Measurements from ENCODE around the gene NKAIN2. TPM values are rescaled to one million over a fixed set of nuclear protein-coding genes. Genes with fewer than 3 reads are reported as not detected.

The NKAIN2 gene
- total RNA-seq, 2 experiments from 2014 or later = not detected

DNA sequence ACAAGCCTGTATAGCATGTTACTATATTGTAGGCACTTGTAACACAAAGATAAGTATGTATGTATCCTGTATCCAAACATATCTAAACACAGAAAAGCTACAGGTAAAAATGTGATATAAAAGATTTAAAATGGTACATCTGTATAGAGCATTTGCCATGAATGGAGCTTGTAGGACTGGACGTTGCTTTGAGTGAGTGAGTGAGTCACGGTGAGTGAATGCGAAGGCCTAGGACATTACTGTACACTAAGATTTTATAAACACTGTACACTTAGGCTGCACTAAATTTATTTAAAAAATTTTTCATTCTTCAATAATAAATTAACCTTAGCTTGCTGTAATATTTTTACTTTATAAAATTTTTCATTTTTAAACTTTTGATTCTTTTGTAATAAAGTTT lies 136.9 kb downstream of the NKAIN2 start:
- ChIA-PET CTCF (no interaction called here), POLR2A (no interaction called here)
- H3K27ac Mint-ChIP-seq = no peak overlapping the region
- H3K9me3 Mint-ChIP-seq (ENCODE audit: low read depth) = no peaks in the 10 kb centered on the region
- no peak overlapping the region for H3K4me3 Mint-ChIP-seq
- no peak for DNase-seq
- intact Hi-C loops (cut with DNase I, micrococcal nuclease) = no loop called here
- no peaks in the 10 kb centered on the region for H3K27me3 Mint-ChIP-seq
- ATAC-seq = no peak
- H3K4me1 Mint-ChIP-seq = no peaks in the 10 kb centered on the region
- H3K36me3 Mint-ChIP-seq (ENCODE audit: low read depth) = no peaks in the 10 kb centered on the region

DNA sequence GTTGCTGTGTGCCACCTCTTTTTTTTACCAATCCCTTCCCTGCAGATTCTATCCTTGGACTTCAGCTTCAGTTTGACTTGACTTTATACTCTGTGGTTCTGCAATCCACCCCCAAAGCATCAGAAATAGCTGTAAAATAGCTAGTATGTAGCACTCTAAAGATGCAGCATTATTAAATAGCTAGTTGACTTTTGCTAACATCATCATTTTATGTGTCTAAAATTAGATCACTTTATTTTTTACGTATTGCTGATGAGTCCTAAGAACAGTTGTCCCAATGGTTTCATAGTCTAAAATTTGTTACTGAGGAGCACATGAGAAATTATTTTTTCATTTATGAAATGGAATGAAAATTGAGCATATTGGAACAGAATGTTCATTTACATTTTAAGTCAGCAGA lies 138.2 kb downstream of the NKAIN2 start:
- ChIA-PET POLR2A (no interaction called here), CTCF (interaction anchor here (1.3 kb wide), 1 partner anchor 8 kb away, joined by 4 read pairs; no protein-coding TSS in a partner anchor)
- Mint-ChIP-seq H3K27ac (no peak overlapping the region), H3K4me1 (no peaks in the 10 kb centered on the region), H3K9me3 (ENCODE audit: low read depth) (no peaks in the 10 kb centered on the region), H3K4me3 (no peak overlapping the region), H3K27me3 (no peaks in the 10 kb centered on the region), H3K36me3 (ENCODE audit: low read depth) (no peaks in the 10 kb centered on the region)
- intact Hi-C loops (cut with DNase I, micrococcal nuclease) = no loop called here
- DNase-seq (no peak), ATAC-seq (no peak)

DNA sequence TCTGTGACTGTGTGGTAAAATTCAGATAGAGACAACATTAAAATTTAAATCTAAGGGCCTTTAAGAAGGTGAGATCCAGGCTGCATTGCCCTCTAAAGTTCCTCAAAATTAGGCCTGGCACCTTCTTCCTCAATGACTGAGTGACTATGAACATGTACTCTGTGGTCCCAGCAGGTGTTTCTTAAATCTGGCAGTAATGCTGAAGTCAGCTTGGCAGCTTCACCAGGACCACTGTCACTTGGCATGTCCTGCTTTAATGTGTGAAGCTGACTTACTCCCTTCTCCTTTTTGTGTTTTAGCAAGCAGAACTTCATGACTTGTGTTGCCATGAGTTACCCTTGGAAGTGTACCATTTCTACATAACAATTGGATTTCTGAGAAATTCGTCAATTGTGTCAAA lies 141.7 kb downstream of the NKAIN2 start:
- H3K27me3 Mint-ChIP-seq = no peaks in the 10 kb centered on the region
- no peak overlapping the region for H3K4me3 Mint-ChIP-seq
- DNase-seq (no peak), ATAC-seq (no peak)
- no peaks in the 10 kb centered on the region for H3K36me3 Mint-ChIP-seq (ENCODE audit: low read depth)
- CTCF ChIA-PET = no interaction called here
- H3K4me1 Mint-ChIP-seq = no peaks in the 10 kb centered on the region
- intact Hi-C loops (cut with DNase I, micrococcal nuclease) = no loop called here
- no peak overlapping the region for H3K27ac Mint-ChIP-seq
- POLR2A ChIA-PET = no interaction called here
- H3K9me3 Mint-ChIP-seq (ENCODE audit: low read depth) = peaks cover 7% of the 10 kb centered on the region

DNA sequence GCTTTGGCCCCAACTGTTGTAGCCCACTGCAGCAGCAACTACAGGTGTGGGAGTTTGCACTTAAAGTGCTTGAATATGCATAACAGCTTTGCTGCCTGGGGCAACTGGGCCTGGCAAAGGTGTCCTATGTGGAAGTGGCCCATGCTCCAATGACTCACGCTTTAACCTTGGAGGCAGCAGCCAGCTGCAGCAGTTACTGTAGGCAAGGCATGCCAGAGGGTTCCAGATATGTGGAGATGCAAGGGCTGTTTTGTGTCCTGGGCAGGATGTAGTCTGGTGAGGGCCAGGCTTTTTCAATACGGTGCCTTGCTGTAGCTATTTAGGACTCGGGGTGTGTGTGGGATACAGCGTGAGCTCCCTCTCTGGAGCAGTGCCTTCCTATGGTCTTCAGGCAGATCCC lies 150.3 kb downstream of the NKAIN2 start:
- ATAC-seq (no peak), DNase-seq (no peak)
- ChIA-PET POLR2A (no interaction called here), CTCF (interaction anchor here (0.7 kb wide), 1 partner anchor 10 kb away, joined by 3 read pairs; no protein-coding TSS in a partner anchor)
- Mint-ChIP-seq H3K36me3 (ENCODE audit: low read depth) (no peaks in the 10 kb centered on the region), H3K4me3 (no peak overlapping the region), H3K9me3 (ENCODE audit: low read depth) (peaks cover 14% of the 10 kb centered on the region), H3K4me1 (no peaks in the 10 kb centered on the region), H3K27ac (no peak overlapping the region), H3K27me3 (no peaks in the 10 kb centered on the region)
- intact Hi-C loops (cut with DNase I, micrococcal nuclease) = no loop called here

DNA sequence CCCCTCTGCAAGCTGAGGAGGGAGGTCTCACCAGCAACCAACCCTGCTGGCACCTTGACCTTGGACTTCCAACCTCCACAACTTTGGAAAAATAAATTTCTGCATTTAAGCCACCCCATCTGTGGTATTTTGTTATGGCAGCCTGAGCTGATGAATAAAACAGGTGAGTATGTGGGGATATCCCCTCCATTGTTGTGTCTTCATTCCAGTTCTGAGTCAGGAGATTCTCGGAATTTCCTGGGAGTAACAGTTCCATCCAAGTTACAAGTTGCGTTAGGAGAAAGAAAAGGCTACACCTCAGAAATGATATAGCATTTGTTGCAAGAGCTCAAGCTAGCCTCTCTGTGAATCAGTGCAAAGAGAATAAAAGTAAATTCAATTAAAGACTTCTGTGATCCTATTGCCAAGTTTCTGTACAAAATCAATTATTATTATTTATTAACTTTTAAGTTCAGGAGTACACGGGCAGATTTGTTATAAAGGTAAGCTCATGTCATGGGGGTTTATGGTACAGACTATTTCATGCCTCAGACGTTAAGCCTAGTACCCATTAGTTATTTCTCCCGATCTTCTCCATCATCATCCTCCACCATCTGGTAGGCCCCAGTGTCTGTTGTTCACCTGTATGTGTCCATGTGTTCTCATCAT lies 153.0 kb downstream of the NKAIN2 start:
- Mint-ChIP-seq H3K4me3 (no peak overlapping the region), H3K27me3 (no peaks in the 10 kb centered on the region), H3K36me3 (ENCODE audit: low read depth) (no peaks in the 10 kb centered on the region), H3K9me3 (ENCODE audit: low read depth) (peaks cover 6% of the 10 kb centered on the region), H3K4me1 (no peaks in the 10 kb centered on the region), H3K27ac (no peak overlapping the region)
- POLR2A ChIA-PET = no interaction called here
- ATAC-seq (no peak), DNase-seq (no peak)
- intact Hi-C loops (cut with DNase I, micrococcal nuclease) = no loop called here
- CTCF ChIA-PET = no interaction called here

DNA sequence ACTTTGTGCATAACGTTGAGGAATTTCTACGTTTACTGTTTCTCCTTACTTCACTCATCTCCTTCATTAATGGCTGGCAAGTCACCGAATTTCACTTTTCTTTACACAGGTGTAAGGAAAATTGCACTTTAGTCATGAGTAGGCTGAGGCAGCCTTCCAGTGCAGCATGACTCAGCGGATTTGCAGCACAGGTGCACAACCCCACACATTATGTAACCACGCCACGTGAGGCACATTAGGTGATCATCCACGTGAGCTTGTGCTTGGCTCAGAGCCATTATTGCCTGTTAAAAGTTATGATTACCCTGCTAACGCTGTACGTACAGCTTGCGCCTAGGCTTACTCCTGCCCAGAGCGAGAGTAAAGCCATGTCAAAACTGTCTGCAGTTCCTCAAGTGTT lies 158.8 kb downstream of the NKAIN2 start:
- no peaks in the 10 kb centered on the region for H3K9me3 Mint-ChIP-seq (ENCODE audit: low read depth)
- DNase-seq (no peak), ATAC-seq (no peak)
- no peak overlapping the region for H3K4me3 Mint-ChIP-seq
- H3K4me1 Mint-ChIP-seq = no peaks in the 10 kb centered on the region
- H3K27me3 Mint-ChIP-seq = no peaks in the 10 kb centered on the region
- intact Hi-C loops (cut with DNase I, micrococcal nuclease) = no loop called here
- no peaks in the 10 kb centered on the region for H3K36me3 Mint-ChIP-seq (ENCODE audit: low read depth)
- ChIA-PET POLR2A (no interaction called here), CTCF (no interaction called here)
- no peak overlapping the region for H3K27ac Mint-ChIP-seq

DNA sequence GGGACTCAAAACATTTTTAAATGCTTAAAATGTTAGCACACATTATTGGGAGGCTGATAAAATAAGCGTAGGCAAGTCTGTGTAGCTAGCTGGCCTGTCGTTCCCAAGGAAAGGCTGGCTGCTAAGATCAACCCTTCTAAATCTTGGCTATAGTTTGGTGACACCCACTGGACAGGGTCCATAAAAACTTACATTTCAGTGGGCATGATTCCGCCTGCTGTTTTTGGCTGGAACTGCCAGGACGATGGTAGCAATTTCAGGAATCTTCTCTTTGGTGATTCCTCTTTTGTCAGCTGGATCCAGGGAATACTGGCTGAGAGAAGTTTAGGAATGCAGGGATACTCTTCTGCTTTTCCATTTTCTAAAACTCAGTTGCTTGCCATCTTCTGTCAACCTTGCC lies 162.2 kb downstream of the NKAIN2 start:
- no peak overlapping the region for H3K4me3 Mint-ChIP-seq
- H3K27me3 Mint-ChIP-seq = no peaks in the 10 kb centered on the region
- intact Hi-C loops (cut with DNase I, micrococcal nuclease) = no loop called here
- H3K27ac Mint-ChIP-seq = no peak overlapping the region
- H3K4me1 Mint-ChIP-seq = no peaks in the 10 kb centered on the region
- POLR2A ChIA-PET = no interaction called here
- DNase-seq (no peak), ATAC-seq (no peak)
- CTCF ChIA-PET = no interaction called here
- H3K9me3 Mint-ChIP-seq (ENCODE audit: low read depth) = no peaks in the 10 kb centered on the region
- H3K36me3 Mint-ChIP-seq (ENCODE audit: low read depth) = no peaks in the 10 kb centered on the region

DNA sequence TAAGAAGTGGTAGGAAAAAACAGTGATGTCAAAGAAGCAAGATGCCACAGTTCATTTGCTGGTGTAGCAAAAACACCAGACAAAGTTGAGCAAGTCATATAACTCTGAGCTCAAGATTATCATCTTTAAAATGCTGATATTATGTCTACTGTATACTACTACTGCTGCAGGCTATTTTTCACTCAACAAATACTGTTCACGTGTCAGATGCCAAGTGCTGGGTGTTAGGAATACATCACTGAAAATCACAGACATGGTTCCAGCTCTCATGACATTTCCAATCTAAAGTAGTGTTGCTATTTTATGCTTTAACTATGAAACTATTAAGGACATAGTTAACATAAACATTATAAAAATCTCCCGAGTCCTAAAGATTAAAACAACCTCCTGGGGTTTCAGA lies 163.0 kb downstream of the NKAIN2 start:
- no peaks in the 10 kb centered on the region for H3K9me3 Mint-ChIP-seq (ENCODE audit: low read depth)
- intact Hi-C loops (cut with DNase I, micrococcal nuclease) = no loop called here
- POLR2A ChIA-PET = no interaction called here
- ATAC-seq (no peak), DNase-seq (no peak)
- H3K4me1 Mint-ChIP-seq = no peaks in the 10 kb centered on the region
- H3K27ac Mint-ChIP-seq = no peak overlapping the region
- no peak overlapping the region for H3K4me3 Mint-ChIP-seq
- H3K27me3 Mint-ChIP-seq = no peaks in the 10 kb centered on the region
- CTCF ChIA-PET = no interaction called here
- no peaks in the 10 kb centered on the region for H3K36me3 Mint-ChIP-seq (ENCODE audit: low read depth)

DNA sequence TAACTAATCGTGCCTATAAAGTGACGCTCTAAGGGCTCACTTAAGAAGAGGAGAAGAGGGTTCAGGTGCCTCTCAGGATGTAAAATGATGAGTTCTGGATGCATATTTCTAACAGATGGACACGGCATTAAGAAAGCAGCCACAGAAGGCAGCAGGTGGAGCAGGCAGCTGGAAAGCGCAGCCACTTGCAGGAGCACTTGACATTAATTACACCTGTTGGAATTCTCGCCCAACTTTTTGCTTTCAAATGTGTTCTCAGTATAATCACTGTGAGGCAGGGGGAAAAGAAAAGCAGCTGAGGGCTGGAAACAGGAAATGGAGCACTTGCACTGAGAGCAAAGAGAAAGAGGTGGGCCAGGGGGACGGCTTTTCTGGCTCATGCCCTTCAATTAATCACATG lies 164.2 kb downstream of the NKAIN2 start:
- H3K4me3 Mint-ChIP-seq = no peak overlapping the region
- ATAC-seq (no peak), DNase-seq (no peak)
- no peaks in the 10 kb centered on the region for H3K9me3 Mint-ChIP-seq (ENCODE audit: low read depth)
- POLR2A ChIA-PET = no interaction called here
- H3K36me3 Mint-ChIP-seq (ENCODE audit: low read depth) = no peaks in the 10 kb centered on the region
- intact Hi-C loops (cut with DNase I, micrococcal nuclease) = no loop called here
- CTCF ChIA-PET = no interaction called here
- H3K4me1 Mint-ChIP-seq = no peaks in the 10 kb centered on the region
- H3K27me3 Mint-ChIP-seq = no peaks in the 10 kb centered on the region
- no peak overlapping the region for H3K27ac Mint-ChIP-seq

DNA sequence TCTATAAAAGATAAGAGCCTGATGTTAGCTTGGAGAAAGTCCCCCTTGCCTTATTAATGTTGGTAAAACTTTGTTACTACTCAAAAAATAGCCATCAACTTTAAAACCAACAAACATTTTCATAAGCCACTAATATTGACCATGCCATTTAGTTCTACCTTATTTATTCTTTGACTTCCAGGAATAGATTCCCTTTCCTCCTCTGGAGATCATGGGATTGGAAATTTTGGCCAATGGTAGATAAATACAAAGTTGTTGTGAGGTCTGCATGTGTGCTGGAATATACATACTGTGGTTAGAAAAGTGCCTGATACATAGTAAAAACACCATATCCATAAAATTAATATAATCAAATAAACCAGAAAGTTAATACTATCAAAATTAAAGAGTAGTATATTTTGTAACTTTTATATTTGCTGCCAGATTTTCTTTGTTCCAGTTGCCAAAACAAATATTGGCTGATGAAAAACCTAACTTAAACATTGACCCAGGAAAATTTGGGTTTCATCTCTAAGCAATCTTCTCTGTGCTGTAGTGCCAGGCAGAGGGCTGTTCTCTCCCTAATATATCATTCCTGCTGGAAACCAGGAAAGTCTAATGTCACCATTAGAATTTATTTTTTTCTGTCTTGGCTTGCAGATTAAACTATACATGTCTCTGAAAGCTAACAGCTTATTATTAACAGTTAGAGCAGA lies 169.1 kb downstream of the NKAIN2 start:
- DNase-seq (no peak), ATAC-seq (no peak)
- intact Hi-C loops (cut with DNase I, micrococcal nuclease) = no loop called here
- H3K9me3 Mint-ChIP-seq (ENCODE audit: low read depth) = no peaks in the 10 kb centered on the region
- no peak overlapping the region for H3K4me3 Mint-ChIP-seq
- H3K27ac Mint-ChIP-seq = no peak overlapping the region
- no peaks in the 10 kb centered on the region for H3K27me3 Mint-ChIP-seq
- CTCF ChIA-PET = no interaction called here
- POLR2A ChIA-PET = no interaction called here
- no peaks in the 10 kb centered on the region for H3K4me1 Mint-ChIP-seq
- no peaks in the 10 kb centered on the region for H3K36me3 Mint-ChIP-seq (ENCODE audit: low read depth)

DNA sequence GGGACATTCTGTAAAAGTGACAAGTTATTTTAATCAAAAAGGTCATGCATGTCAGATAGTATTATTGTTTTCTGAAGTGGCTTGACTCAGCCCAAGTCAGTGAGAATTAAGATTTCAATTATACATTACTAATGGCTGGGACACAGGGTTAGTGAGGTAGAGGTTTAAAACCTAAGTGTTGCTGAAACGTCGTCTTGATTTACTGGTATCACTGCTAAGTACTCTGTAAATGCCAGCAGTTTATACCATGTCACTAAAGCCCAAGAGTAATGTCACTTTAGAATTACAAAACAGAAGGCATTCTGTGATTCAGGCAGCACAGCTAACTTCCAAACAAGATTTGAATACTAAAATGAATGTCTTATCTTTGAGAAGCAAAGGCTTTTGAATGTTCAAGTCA lies 176.6 kb downstream of the NKAIN2 start:
- DNase-seq (no peak), ATAC-seq (no peak)
- ChIA-PET CTCF (no interaction called here), POLR2A (no interaction called here)
- Mint-ChIP-seq H3K4me1 (no peaks in the 10 kb centered on the region), H3K9me3 (ENCODE audit: low read depth) (no peaks in the 10 kb centered on the region), H3K27me3 (no peaks in the 10 kb centered on the region), H3K4me3 (no peak overlapping the region), H3K36me3 (ENCODE audit: low read depth) (no peaks in the 10 kb centered on the region), H3K27ac (no peak overlapping the region)
- intact Hi-C loops (cut with DNase I, micrococcal nuclease) = no loop called here

DNA sequence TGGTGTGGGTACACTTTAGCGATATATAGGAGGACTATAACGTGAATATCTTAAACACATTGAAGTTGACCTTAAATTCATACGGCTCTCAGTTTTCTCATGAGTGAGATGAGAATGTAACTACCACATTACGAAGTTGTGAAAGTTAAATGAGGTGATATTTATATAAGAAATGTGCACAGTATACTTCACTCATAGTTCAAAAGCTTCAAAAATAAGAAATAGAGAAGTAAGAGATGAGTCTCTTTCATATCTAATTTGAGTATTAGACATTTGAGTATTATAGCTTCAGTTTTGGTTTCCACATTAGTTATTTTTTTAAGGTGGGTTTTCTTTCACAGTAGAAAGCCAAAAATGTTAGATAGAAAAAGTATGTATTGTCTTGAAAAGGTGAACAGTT lies 183.3 kb downstream of the NKAIN2 start:
- Mint-ChIP-seq H3K4me1 (no peaks in the 10 kb centered on the region), H3K27me3 (no peaks in the 10 kb centered on the region), H3K36me3 (ENCODE audit: low read depth) (no peaks in the 10 kb centered on the region), H3K4me3 (no peak overlapping the region), H3K9me3 (ENCODE audit: low read depth) (no peaks in the 10 kb centered on the region), H3K27ac (no peak overlapping the region)
- POLR2A ChIA-PET = no interaction called here
- DNase-seq = no peak
- no peak for ATAC-seq
- intact Hi-C loops (cut with DNase I, micrococcal nuclease) = no loop called here
- CTCF ChIA-PET = interaction anchor here (1.1 kb wide), 1 partner anchor 184 kb away, joined by 5 read pairs; no protein-coding TSS in a partner anchor

All from activated CD4-positive, alpha-beta T cell treated with anti-CD3 and anti-CD28 coated beads for 36 hours (primary cell).